Astrocyte (in vitro differentiated cells and primary cell): ENCODE measurements around the gene MCUR1. TPM values are rescaled to one million over a fixed set of nuclear protein-coding genes. Genes with fewer than 3 reads are reported as not detected.

Experiments
- DNase-seq: peaks from one replicate; pipeline ENCODE4 v3.0.0-alpha.2; 2010; ENCODE audit warnings: low read depth
- FAIRE-seq: peaks from 2 replicates; lab custom pipeline; 2011; peaks lifted over from hg19 to GRCh38; lab: Jason Lieb, UNC
- H2AFZ ChIP-seq: 2 replicates; pipeline ENCODE4 v1.6.0; 2012; ENCODE audit warnings: low read depth, low read length, inconsistent platforms
- H3K27ac ChIP-seq: 2 replicates; pipeline ENCODE4 v1.5.1; 2011; ENCODE audit warnings: low read depth, low read length, inconsistent platforms
- H3K27me3 ChIP-seq: 2 replicates; pipeline ENCODE4 v1.6.0; 2011; ENCODE audit warnings: low read length, inconsistent platforms; ENCODE audit not compliant: insufficient read depth
- H3K36me3 ChIP-seq: 2 replicates; pipeline ENCODE4 v1.5.1; 2011; ENCODE audit warnings: low read length, inconsistent platforms; ENCODE audit not compliant: insufficient read depth
- H3K4me1 ChIP-seq: 2 replicates; pipeline ENCODE4 v1.5.1; 2011; ENCODE audit warnings: low read length, inconsistent platforms; ENCODE audit not compliant: insufficient read depth
- H3K4me2 ChIP-seq: 2 replicates; pipeline ENCODE4 v1.6.0; 2012; ENCODE audit warnings: low read length, inconsistent platforms
- H3K4me3 ChIP-seq: 2 replicates; pipeline ENCODE4 v1.5.1; 2011; ENCODE audit warnings: low read depth, mild to moderate bottlenecking, low read length, inconsistent platforms; ENCODE audit not compliant: insufficient read depth
- H3K79me2 ChIP-seq: 2 replicates; pipeline ENCODE4 v1.6.0; 2012; ENCODE audit warnings: mild to moderate bottlenecking, low read length, inconsistent platforms; ENCODE audit not compliant: insufficient read depth
- H3K9ac ChIP-seq: 2 replicates; pipeline ENCODE4 v1.6.0; 2012; ENCODE audit warnings: mild to moderate bottlenecking, low read length, inconsistent platforms
- H3K9me3 ChIP-seq: 2 replicates; pipeline ENCODE4 v1.5.1; 2012; ENCODE audit warnings: low read depth, mild to moderate bottlenecking, low read length, inconsistent platforms; ENCODE audit not compliant: insufficient read depth
- H4K20me1 ChIP-seq: 2 replicates; pipeline ENCODE4 v1.6.0; 2012; ENCODE audit warnings: low read length, inconsistent platforms; ENCODE audit not compliant: insufficient read depth
- H3K27ac Mint-ChIP-seq: one replicate; pipeline ENCODE4 v1.8.0; 2021; ENCODE audit warnings: mild to moderate bottlenecking, mixed read lengths; ENCODE audit not compliant: unreplicated experiment
- H3K27me3 Mint-ChIP-seq: one replicate; pipeline ENCODE4 v1.8.0; 2021; ENCODE audit warnings: low read depth, mixed read lengths; ENCODE audit not compliant: unreplicated experiment
- H3K36me3 Mint-ChIP-seq: one replicate; pipeline ENCODE4 v1.8.0; 2021; ENCODE audit warnings: low read depth, mixed read lengths; ENCODE audit not compliant: unreplicated experiment
- H3K4me1 Mint-ChIP-seq: one replicate; pipeline ENCODE4 v1.8.0; 2021; ENCODE audit warnings: low read depth, mixed read lengths; ENCODE audit not compliant: unreplicated experiment
- H3K4me3 Mint-ChIP-seq: one replicate; pipeline ENCODE4 v1.8.0; 2021; ENCODE audit warnings: mild to moderate bottlenecking, moderate library complexity, mixed read lengths; ENCODE audit not compliant: unreplicated experiment
- H3K9me3 Mint-ChIP-seq: one replicate; pipeline ENCODE4 v1.8.0; 2021; ENCODE audit warnings: mild to moderate bottlenecking, mixed read lengths; ENCODE audit not compliant: unreplicated experiment
- EZH2 ChIP-seq: IDR thresholded peaks from 2 replicates; pipeline ENCODE4 v1.6.1; 2012; ENCODE audit warnings: mild to moderate bottlenecking, low read length, inconsistent platforms; ENCODE audit not compliant: insufficient read depth
- total RNA-seq: library from RNA; stranded (reverse); gene quantifications from 2 replicates; pipeline ENCODE4 v1.2.1, GENCODE V29; 2021
- TF ChIP-seq, protein P1 (sequence below): IDR thresholded peaks from 2 replicates; pipeline ENCODE4 v1.5.1; 2011; ENCODE audit warnings: low read depth, mild to moderate bottlenecking, inconsistent platforms, low read length, moderate library complexity; ENCODE audit not compliant: insufficient read depth

Gene MCUR1
- total RNA-seq, 1 donor from 2014 or later = 21.5 TPM

DNA sequence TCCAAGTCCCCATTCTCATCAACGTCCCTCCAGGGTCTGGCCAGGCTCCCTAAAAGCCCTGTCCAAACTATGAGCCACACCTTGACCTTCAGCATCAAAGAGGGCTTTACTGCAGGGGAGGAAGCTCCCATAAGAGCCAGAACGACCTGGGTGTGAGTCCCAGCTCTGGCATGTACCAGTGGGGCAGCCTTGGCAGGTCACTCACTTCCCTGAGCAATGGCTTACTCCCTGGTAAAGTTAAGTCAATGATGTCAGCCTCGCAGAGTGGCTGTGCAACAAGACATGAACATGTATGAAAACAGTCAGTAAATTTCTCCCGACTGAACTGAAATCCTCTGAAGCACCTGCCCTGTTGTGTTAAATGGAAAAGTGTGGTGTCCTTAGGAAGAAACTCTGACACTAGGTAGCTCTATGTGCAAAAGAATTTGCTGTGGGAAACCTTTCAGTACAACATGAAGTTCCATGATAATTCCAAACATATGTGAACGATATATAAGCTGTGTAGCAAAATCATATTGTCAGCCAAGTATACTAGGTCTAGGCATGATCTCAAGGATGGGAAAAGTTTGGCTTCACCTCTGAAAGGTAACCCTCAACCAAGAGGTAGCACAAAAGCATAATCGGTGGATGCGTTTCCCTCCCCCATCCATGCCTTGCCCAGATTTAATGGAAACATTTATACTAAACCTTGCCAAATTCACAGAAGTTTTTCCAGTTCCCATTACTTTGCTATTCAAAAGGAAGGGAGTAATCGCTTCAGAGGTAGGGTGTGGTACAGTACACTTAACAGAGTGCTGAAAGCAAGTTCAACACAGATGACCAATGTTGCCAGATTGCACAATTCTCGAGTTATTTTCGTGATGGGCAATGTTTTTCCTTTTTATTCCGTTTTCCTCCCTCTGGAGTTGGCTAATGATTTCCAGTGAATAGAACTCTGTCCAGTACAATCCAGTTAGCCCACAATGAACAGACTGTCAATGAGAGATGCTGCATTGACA lies 53.8 kb downstream of the MCUR1 start:
- no peak overlapping the region for H3K4me3 ChIP-seq
- Mint-ChIP-seq H3K27me3 (peaks cover 11% of the 10 kb centered on the region), H3K4me1 (peaks cover 15% of the 10 kb centered on the region), H3K4me3 (no peak overlapping the region), H3K36me3 (no peaks in the 10 kb centered on the region), H3K27ac (no peak overlapping the region), H3K9me3 (peaks cover 10% of the 10 kb centered on the region)
- H3K9me3 ChIP-seq = peaks cover 3% of the 10 kb centered on the region
- H3K79me2 ChIP-seq = no peaks in the 10 kb centered on the region
- H2AFZ ChIP-seq = no peak overlapping the region
- H3K27me3 ChIP-seq = no peaks in the 10 kb centered on the region
- H3K36me3 ChIP-seq = no peaks in the 10 kb centered on the region
- peaks cover under 1% of the 10 kb centered on the region for H3K4me1 ChIP-seq
- H3K27ac ChIP-seq = no peak overlapping the region
- no peak overlapping the region for H3K4me2 ChIP-seq
- peak; percentile 22 for DNase-seq
- H4K20me1 ChIP-seq = no peaks in the 10 kb centered on the region
- TF ChIP-seq, protein P1, sequence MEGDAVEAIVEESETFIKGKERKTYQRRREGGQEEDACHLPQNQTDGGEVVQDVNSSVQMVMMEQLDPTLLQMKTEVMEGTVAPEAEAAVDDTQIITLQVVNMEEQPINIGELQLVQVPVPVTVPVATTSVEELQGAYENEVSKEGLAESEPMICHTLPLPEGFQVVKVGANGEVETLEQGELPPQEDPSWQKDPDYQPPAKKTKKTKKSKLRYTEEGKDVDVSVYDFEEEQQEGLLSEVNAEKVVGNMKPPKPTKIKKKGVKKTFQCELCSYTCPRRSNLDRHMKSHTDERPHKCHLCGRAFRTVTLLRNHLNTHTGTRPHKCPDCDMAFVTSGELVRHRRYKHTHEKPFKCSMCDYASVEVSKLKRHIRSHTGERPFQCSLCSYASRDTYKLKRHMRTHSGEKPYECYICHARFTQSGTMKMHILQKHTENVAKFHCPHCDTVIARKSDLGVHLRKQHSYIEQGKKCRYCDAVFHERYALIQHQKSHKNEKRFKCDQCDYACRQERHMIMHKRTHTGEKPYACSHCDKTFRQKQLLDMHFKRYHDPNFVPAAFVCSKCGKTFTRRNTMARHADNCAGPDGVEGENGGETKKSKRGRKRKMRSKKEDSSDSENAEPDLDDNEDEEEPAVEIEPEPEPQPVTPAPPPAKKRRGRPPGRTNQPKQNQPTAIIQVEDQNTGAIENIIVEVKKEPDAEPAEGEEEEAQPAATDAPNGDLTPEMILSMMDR = no peak
- no peak for TF ChIP-seq EZH2
- FAIRE-seq = no peak
- H3K9ac ChIP-seq = no peak overlapping the region

DNA sequence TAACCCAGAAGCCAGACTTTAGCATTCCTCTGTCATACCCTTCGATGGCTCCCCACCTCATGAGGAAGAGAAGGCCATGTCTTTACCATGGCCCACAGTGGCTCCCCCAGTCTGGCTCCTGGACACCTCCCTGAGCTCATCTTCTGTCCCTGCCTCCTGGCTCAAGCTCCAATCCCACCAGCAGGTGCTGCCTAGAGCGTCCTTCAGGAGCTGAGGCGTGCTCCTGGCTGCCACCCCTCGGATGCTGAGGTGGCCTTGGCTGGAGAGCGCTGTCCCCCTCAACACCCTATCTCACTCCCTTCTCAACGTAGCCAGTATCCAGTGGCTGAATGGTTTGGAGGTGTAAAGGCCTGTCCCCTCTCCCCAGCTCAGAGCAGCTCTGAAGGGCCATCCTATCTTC lies 55.3 kb downstream of the MCUR1 start:
- Histone ChIP-seq H3K4me3 (no peak overlapping the region), H3K4me2 (no peak overlapping the region), H3K4me1 (no peaks in the 10 kb centered on the region), H3K9me3 (peaks cover 2% of the 10 kb centered on the region), H3K27me3 (no peaks in the 10 kb centered on the region), H4K20me1 (no peaks in the 10 kb centered on the region), H3K9ac (no peak overlapping the region), H3K79me2 (no peaks in the 10 kb centered on the region), H3K27ac (no peak overlapping the region), H3K36me3 (no peaks in the 10 kb centered on the region), H2AFZ (no peak overlapping the region)
- Mint-ChIP-seq H3K36me3 (peaks cover 2% of the 10 kb centered on the region), H3K27me3 (peaks cover 14% of the 10 kb centered on the region), H3K9me3 (peaks cover 10% of the 10 kb centered on the region), H3K27ac (no peak overlapping the region), H3K4me1 (peaks cover 14% of the 10 kb centered on the region), H3K4me3 (no peak overlapping the region)
- TF ChIP-seq EZH2 = no peak
- TF ChIP-seq, protein P1 = no peak
- FAIRE-seq (no peak), DNase-seq (no peak)

DNA sequence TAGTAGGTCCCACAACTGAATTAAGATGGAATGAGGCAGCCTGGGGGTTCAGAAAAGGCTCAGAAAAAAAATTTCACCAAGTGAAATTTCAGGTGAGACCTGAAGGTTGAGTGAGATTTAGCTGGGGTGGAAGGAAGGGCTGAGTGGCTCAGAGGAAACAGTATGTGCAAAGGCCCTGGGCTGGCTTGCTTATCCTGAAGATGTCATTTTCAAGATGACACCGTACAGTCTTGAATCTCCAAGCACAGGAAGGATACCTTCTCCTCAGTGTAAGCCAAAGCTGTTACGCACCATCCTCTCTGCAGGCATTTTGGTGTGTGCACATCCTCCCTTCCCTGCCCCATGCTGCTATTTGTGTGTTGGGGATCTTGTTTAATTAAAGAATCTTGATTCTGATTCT lies 59.7 kb downstream of the MCUR1 start:
- DNase-seq = no peak
- Histone ChIP-seq H3K4me1 (no peaks in the 10 kb centered on the region), H3K36me3 (no peaks in the 10 kb centered on the region), H3K79me2 (no peaks in the 10 kb centered on the region), H4K20me1 (no peaks in the 10 kb centered on the region), H3K4me2 (no peak overlapping the region), H3K9ac (no peak overlapping the region), H3K4me3 (no peak overlapping the region), H3K9me3 (no peaks in the 10 kb centered on the region), H2AFZ (no peak overlapping the region), H3K27me3 (no peaks in the 10 kb centered on the region), H3K27ac (no peak overlapping the region)
- peaks cover 10% of the 10 kb centered on the region for H3K9me3 Mint-ChIP-seq
- H3K27me3 Mint-ChIP-seq = peaks cover 11% of the 10 kb centered on the region
- FAIRE-seq = no peak
- H3K36me3 Mint-ChIP-seq = peaks cover 2% of the 10 kb centered on the region
- no peak overlapping the region for H3K27ac Mint-ChIP-seq
- no peak for TF ChIP-seq EZH2
- TF ChIP-seq, protein P1 = no peak
- H3K4me1 Mint-ChIP-seq = no peaks in the 10 kb centered on the region
- H3K4me3 Mint-ChIP-seq = no peak overlapping the region
